Measurements from ENCODE around the gene LFNG. TPM values are rescaled to one million over a fixed set of nuclear protein-coding genes. Genes with fewer than 3 reads are reported as not detected.

Gene LFNG
- total and polyA plus RNA-seq, 4 donors, result 0.22 to 2.9 (median 2.6) TPM

GRCh38 chr7:2521952-2522591 is 2.5 kb downstream of the LFNG start:
- WGBS, result 16% methylated on average over 17 of the region's 17 CpGs
- H3K9me3 ChIP-seq (ENCODE audit: control insufficient read depth in 4 of 4, low read length in 3 of 4), result no peaks in the 10 kb centered on the region
- H3K27ac ChIP-seq (ENCODE audit: low read depth in 1 of 2, low read length in 2 of 2), result no peak overlapping the region
- no peaks in the 10 kb centered on the region for H3K36me3 ChIP-seq (ENCODE audit: control insufficient read depth in 4 of 4, insufficient read depth in 3 of 4, low read depth in 1 of 4, low read length in 3 of 4)
- peaks cover 2 to 32% (median 11%) of the 10 kb centered on the region in 4 donors for H3K4me1 ChIP-seq (ENCODE audit: control insufficient read depth in 4 of 4, insufficient read depth in 4 of 4, low read length in 3 of 4)
- no peak for DNase-seq (ENCODE audit: low spot score)
- H3K9ac ChIP-seq (ENCODE audit: low read depth in 1 of 2, low read length in 2 of 2), result no peak overlapping the region
- no peaks in the 10 kb centered on the region for H3K27me3 ChIP-seq (ENCODE audit: control insufficient read depth in 4 of 4, insufficient read depth in 4 of 4, low read length in 3 of 4)
- peak; percentile 15 for TF ChIP-seq NR2F2 (IDR thresholded peaks at IDR 0.05)
- TF ChIP-seq FOXA2 (IDR thresholded peaks at IDR 0.05), result no peak
- no peak for TF ChIP-seq SP1 (IDR thresholded peaks at IDR 0.05)
- peak overlapping the region in 1 of 3 donors; percentile 59 for H3K4me3 ChIP-seq (ENCODE audit: low read depth in 1 of 3, low read length in 3 of 3)

- Histone ChIP-seq H3K27ac (ENCODE audit: low read depth in 1 of 2, low read length in 2 of 2) (peak overlapping the region in 1 of 2 donors; percentile 28), H3K4me1 (ENCODE audit: control insufficient read depth in 4 of 4, insufficient read depth in 4 of 4, low read length in 3 of 4) (peaks cover 2 to 34% (median 11%) of the 10 kb centered on the region in 4 donors), H3K9me3 (ENCODE audit: control insufficient read depth in 4 of 4, low read length in 3 of 4) (no peaks in the 10 kb centered on the region), H3K9ac (ENCODE audit: low read depth in 1 of 2, low read length in 2 of 2) (no peak overlapping the region), H3K36me3 (ENCODE audit: control insufficient read depth in 4 of 4, insufficient read depth in 3 of 4, low read depth in 1 of 4, low read length in 3 of 4) (no peaks in the 10 kb centered on the region), H3K27me3 (ENCODE audit: control insufficient read depth in 4 of 4, insufficient read depth in 4 of 4, low read length in 3 of 4) (no peaks in the 10 kb centered on the region), H3K4me3 (ENCODE audit: low read depth in 1 of 3, low read length in 3 of 3) (peak overlapping the region in 1 of 3 donors; percentile 59)
- DNase-seq (ENCODE audit: low spot score), result no peak
- WGBS, result 61% methylated on average over 19 of the region's 19 CpGs
- TF ChIP-seq ATF3 (IDR thresholded peaks at IDR 0.05) (no peak), EGR1 (IDR thresholded peaks at IDR 0.05; ENCODE audit: low read depth in 2 of 2) (no peak), TAF1 (conservative IDR thresholded peaks at IDR 0.05) (no peak), MAX (IDR thresholded peaks at IDR 0.05) (no peak), CTCF (IDR thresholded peaks at IDR 0.05; ENCODE audit: low read depth, low read length, missing input control) (no peak), RAD21 (IDR thresholded peaks at IDR 0.05) (no peak), HNF4A (conservative IDR thresholded peaks at IDR 0.05) (no peak), GABPA (IDR thresholded peaks at IDR 0.05 in 1 of 2, conservative IDR thresholded peaks at IDR 0.05 in 1 of 2) (no peak), YY1 (IDR thresholded peaks at IDR 0.05) (no peak), HNF4G (IDR thresholded peaks at IDR 0.05) (no peak), ZBTB33 (IDR thresholded peaks at IDR 0.05) (no peak), RXRA (IDR thresholded peaks at IDR 0.05) (no peak), SP1 (IDR thresholded peaks at IDR 0.05) (no peak), NR2F2 (IDR thresholded peaks at IDR 0.05) (no peak), FOXA2 (IDR thresholded peaks at IDR 0.05) (no peak), FOXA1 (IDR thresholded peaks at IDR 0.05) (no peak)
Measured at GRCh38 chr7:2522780-2523433, 3.3 kb downstream of the LFNG start.
